Dermis blood vessel endothelial cell (primary cell): ENCODE results near the gene LDLRAD1. TPM values are rescaled to one million over a fixed set of nuclear protein-coding genes. Genes with fewer than 3 reads are reported as not detected.
"Not testable (repeated sequence)": the region's sequence is repeated elsewhere in the genome, so short reads cannot be mapped to it uniquely, and the experiment has no call there.

Experiments used
- DNase-seq: peaks from one replicate; pipeline ENCODE4 v3.0.0; 2010
- total RNA-seq: library from RNA; depleted of rRNA; stranded (reverse); fragments of >200 nt; gene quantifications from 2 replicates; pipeline ENCODE4 v1.2.3, GENCODE V29; 2014

LDLRAD1 gene
- total RNA-seq, 1 donor from 2014 or later = not detected

- DNase-seq = peak; percentile 14
Observed at GRCh38 chr1:54016343-54017282, 1.4 kb downstream of the LDLRAD1 start.

GRCh38 chr1:54014009-54014629 lies 3.9 kb downstream of the LDLRAD1 start:
- no peak for DNase-seq

DNA sequence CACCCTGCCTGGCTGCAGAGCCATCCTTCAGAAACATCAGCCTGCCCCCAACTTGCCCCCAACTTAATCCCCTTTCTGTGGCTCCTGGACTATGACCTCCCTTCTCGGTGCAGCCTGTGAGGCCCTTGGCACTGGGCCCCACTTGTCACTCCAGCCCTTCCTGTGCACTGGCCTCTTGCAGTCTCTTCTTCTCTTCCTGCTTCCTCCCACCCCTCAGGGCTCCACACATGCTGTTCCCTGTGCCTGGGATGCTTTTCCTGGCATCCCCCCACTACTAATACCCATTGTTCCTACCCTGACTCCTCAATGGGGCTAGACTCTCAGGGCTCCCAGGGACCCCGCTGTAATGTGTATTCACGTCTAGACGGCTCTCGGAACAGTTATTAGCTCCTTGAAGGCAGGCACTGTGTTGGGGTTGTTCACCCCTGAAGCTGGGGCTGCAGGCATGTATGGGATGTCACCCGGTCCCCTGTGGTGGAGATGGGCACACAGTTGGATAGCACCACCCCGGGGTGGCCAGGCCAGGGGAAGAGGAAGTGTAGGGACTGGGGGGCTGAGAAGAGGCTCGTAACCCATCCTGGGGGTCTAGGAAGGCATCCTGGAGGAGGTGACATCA lies 4.5 kb downstream of the LDLRAD1 start:
- no peak for DNase-seq

- DNase-seq = no peak
Observed at GRCh38 chr1:54012863-54013262, 5.1 kb downstream of the LDLRAD1 start.

- DNase-seq = no peak
Observed at GRCh38 chr1:54012008-54012325, 6.0 kb downstream of the LDLRAD1 start.

DNA sequence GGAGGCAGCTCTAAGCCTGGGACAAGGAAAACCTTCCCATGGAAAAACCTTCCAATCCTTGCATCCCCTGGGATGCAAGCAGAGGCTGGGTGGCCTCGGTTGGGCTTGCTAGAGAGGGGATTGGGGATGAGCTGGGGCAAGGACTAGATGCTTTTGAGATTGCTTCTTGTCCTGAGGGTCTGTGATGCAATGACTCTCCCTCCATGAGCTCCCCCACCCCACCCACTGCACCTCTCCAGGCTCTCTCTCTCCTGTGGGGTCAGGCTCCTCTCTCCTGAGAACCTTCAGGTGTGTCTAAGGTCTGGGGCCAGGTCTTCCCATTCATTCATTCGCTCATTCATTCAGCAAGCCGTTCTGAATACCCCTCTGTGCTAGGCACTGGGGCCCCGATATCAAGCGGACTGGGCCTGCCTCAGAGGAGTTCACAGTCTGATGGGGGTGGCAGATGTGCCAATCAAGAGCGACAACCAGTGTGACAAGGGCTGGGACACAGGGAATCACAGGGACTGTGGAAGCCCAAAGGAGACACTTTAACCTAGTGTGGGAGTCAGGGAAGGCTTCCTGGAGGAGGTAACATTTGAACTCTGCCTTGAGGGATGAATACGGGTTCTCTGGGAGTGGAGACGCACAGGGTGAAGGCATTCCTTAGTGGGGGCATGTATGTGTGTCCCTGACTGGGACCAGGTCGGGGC lies 6.5 kb downstream of the LDLRAD1 start:
- DNase-seq = no peak

- DNase-seq = no peak
Observed at GRCh38 chr1:54010415-54011117, 7.4 kb downstream of the LDLRAD1 start.

GRCh38 chr1:54009406-54009805 lies 8.6 kb downstream of the LDLRAD1 start:
- no peak for DNase-seq

GRCh38 chr1:54008876-54009275 lies 9.1 kb downstream of the LDLRAD1 start:
- DNase-seq = no peak

GRCh38 chr1:54007613-54008012 lies 10.4 kb downstream of the LDLRAD1 start:
- no peak for DNase-seq

GRCh38 chr1:54006508-54006907 lies 11.5 kb downstream of the LDLRAD1 start:
- DNase-seq = no peak

GRCh38 chr1:54004481-54005049 lies 13.4 kb downstream of the LDLRAD1 start:
- DNase-seq = no peak

DNA sequence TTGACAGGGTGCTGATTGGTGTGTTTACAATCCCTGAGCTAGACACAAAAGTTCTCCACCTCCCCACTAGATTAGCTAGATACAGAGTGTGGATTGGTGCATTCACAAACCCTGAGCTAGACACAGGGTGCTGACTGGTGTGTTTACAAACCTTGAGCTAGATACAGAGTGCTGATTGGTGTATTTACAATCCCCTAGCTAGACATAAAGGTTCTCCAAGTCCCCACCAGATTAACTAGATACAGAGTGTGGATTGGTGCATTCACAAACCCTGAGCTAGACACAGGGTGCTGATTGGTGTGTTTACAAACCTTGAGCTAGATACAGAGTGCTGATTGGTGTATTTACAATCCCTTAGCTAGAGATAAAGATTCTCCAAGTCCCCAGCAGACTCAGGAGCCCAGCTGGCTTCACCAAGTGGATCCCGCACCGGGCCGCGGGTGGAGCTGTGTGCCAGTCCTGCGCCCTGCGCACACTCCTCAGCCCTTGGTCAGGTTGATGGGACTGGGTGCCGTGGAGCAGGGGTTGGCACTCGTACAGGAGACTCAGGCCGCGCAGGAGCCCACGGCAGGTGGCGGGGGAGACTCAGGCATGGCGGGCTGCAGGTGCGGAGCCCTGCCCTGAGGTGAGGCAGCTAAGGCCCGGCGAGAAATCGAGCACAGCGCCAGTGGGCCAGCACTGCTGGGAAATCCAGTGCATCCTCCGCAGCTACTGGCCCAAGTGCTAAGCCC lies 14.1 kb downstream of the LDLRAD1 start:
- not testable (repeated sequence) for DNase-seq

DNA sequence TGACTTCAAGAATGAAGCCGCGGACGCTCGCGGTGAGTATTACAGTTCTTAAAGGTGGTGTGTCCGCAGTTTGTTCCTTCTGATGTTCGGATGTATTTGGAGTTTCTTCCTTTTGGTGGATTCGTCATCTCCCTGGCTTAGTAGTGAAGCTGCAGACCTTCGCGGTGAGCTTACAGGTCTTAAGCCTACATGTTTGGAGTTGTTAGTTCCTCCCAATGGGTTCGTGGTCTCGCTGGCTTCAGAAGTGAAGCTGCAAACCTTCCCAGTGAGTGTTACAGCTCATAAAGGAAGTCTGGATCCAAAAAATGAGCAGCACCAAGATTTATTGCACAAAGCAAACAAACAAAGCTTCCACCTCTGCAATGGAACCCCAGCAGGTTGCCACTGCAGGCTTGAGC lies 14.7 kb downstream of the LDLRAD1 start:
- no peak for DNase-seq

DNA sequence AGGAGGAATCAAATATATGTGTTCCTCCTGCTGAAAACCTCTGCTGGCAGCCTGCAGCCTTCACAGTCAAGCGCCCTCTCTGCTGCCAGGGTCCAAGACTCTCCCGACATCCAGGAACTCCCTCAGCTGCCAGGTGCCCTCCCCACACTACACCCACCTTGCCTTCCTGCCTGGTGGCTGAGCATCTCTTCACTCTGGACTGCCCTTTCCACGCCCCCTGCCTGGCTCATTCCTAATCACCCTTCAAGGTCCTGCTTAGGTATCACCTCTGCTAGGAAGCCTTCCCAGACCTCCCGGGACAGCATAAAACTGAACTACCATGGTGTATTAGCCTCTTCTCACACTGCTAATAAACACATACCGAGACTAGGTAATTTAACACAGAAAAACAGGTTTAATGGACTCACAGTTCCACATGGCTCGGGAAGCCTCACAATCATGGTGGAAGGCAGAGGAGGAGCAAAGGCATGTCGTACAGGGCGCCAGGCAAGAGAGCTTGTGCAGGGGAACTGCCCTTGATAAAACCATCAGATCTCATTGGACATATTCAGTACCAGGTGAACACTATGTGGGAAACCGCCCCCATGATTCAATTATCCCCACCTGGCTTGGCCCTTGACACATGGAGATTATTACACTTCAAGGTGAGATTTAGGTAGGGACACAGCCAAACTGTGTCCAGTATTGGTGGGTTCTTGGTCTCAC lies 15.3 kb downstream of the LDLRAD1 start:
- DNase-seq = no peak

DNA sequence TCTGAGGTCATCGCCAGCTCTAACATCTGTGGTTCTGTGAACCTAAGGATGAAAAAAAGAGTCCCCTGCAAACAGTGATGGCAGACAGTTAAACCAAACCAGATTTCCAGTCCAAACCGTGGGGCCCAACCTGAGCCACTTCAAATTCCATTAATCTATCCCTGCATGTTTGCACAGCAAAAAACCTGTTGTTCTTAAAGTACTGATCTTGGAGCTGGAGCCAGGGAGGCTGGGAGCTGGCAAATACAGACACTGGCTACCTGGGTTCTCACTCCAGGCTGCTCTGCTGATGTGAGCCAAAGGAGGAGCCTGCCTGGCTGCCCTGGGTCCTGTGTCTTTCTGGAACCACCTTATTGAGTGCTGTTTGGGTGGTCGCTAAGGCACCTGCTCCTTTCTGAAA lies 16.4 kb downstream of the LDLRAD1 start:
- DNase-seq = no peak

GRCh38 chr1:53999920-54000319 lies 18.1 kb downstream of the LDLRAD1 start:
- DNase-seq = no peak

- DNase-seq = no peak
Observed at GRCh38 chr1:53998223-53998622, 19.8 kb downstream of the LDLRAD1 start.

DNA sequence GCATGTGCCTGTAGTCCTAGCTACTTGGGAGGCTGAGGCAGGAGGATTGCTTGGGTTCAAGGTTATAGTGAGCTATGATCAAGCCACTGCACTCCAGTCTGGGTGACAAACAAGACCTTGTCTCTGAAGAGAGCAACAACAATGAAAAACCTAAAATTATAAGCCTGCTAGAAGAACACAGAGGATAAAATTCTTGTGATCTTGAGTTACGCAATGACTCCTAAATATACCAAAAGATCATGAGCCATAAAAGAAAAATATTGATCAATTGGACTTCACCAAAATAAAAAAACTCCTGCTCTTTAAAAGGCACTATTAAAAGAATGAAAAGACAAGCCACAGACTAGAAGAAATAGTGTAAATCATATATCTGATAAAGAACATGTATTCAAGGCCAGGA lies 22.3 kb downstream of the LDLRAD1 start:
- DNase-seq = no peak

DNA sequence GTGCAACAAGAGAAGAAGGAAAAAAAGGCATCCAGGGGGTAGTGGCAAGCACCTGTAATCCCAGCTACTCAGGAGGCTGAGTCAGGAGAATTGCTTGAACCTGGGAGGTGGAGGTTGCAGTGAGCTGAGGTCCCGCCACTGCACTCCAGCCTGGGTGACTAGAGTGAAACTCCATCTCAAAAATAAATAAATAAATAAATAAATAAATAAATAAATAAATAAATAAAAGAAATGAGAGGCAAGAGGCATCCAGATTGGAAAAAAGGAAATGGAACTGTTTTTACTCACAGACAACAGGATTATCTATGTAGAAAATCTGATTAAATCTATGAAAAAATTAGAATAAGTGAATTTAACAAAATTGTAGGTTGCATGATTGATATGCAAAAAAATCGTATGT lies 23.5 kb downstream of the LDLRAD1 start:
- not testable (repeated sequence) for DNase-seq
